Activated CD8-positive, alpha-beta memory T cell treated with anti-CD3 and anti-CD28 coated beads, Interleukin-2, amount 50 U/mL, for 1 hour (primary cell): ENCODE data around the gene TRABD.

Experiments
- DNase-seq: peaks from one replicate; pipeline ENCODE4 v3.0.0-alpha.2; 2020; ENCODE audit errors: extremely low read depth

TRABD gene

DNA sequence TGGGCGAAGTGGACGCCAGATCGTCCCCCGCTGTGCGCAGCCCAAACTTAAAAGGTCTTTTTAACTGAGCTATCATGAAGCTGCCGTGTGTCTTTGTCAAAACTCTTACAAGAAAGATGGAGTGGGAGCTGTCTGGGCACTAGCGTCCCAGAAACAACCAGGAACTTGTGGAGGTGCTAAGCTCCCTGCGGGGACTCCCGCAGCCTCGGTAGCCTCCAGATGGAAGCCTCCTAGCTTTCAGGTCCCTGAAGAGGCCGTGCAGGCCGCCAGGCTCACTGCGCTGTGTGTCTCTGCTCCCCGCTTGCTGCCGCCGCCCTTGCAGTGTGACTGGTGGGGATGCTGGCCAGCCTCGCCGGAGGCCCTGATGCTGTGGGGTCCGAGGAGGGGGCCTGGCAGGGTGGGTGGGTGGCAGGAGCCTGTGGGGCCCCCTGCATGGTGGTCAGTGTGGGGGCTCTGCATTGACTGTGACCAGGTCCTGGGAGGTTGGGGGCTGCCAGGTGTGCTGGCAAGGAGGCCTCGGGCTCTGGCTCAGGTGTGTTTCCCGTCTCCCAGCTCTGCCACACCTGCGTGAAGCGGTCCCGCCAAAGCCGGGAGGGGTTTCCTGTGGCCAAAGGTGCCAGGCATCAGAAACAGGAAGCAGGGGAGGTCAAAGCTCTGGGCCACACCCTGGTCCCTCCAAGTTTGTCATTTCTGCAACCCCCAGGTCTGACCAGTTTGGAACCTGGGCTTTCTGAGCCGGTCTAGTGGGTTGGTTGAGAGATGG, 1.2 kb downstream of the TRABD start:
- no peak for DNase-seq

DNA sequence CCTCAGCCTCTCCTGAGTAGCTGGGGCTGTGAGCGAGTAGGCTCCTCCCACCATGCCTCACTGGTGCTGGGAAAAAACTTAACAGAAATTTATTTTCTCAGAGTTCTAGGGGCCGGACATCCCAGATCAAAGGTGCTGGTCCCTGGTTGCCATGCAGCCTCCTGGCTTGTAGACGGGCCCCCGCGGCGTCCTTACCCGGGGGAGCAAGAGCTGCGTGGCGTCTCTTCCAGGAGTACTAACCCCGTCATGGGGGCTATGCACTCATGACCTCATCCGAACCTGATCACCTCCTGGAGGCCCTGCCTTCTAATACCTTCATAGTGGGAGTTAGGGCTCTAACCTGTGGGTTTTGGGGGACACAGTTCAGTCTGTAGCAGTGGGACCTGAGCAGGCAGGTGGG, 2.6 kb downstream of the TRABD start:
- no peak for DNase-seq

DNA sequence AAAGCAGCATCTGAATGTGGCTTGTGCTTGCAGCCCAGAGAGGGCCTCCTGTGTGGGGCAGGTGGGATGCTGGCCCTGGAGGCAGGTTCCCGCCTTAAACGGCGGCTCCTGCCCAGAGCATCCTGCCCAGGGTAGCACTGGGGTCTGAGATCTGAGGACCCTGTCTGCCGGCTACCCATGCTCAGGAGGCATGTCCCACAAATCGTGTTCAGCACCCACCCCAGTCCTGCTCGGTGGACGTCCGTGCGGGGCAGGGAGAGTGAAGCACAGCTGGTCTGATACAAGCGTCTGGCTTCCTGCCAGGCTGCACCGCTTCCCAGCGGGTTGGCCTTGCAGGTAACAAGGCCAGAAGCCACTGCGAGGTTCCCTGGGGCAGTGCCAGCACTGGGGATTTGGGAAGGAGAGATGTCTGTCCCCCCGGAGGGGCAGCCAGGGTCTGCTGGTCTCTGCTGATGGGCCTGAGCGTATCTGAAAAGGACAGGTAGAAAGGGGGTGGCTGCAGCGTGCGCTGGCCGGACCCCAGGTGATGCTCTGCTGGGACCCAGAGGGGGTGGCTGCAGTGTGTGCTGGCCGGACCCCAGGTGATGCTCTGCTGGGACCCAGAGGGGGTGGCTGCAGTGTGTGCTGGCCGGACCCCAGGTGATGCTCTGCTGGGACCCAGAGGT, 3.6 kb downstream of the TRABD start:
- DNase-seq: no peak

DNA sequence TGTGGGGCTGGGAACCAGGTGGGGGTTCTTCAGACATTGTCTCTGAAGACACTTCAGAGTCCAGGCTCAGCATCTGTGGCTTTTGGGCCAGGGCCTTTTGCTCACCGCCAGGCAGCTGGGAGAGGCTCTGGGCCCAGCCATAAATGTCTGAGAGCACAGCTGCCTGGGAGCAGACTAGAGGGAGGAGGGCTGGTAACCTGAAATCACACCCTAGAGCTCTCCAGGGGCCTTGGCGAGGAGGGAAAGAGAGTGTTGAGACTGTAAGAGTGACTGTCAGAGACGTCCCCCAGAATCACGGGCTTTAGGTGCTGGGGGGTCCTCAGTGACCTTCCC, 4.1 kb downstream of the TRABD start:
- no peak for DNase-seq

DNA sequence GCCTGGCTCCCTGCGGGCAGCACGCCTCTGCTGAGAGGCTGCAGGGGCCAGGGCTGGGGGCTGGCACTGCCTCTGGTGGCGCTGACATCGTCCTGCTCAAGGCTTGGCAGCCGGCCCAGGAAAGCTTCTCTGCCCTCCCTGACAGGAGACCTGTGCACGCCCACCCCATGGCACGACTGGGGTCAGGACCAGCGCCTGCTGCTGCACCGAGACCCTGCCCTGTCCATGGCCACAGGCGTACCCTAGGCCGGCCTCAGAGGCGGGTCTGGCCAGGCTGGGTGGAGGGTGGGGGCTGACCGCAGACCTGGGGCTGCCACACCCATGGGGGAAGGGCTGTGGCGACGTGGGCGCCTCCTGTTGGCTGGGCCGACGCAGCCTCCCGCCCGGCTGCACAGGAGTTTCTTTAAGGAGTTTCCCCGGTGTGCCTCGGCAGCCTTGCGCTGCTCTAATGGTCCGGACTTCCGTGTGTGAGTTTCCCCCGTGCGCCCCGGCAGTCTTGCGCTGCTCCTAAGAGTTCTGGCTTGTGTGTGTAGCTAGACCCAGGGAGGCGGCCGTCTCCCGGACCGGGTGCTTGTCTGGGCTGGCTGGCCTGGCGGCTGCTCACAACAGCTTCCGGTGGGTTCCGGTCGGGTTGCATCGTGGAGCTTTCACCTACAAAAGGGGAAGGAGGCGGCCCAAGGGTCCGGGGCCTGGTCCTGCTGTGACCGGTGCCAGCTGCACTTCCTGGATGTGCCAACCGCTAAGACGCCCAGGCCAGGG, 4.6 kb downstream of the TRABD start:
- DNase-seq: peak; percentile 59

DNA sequence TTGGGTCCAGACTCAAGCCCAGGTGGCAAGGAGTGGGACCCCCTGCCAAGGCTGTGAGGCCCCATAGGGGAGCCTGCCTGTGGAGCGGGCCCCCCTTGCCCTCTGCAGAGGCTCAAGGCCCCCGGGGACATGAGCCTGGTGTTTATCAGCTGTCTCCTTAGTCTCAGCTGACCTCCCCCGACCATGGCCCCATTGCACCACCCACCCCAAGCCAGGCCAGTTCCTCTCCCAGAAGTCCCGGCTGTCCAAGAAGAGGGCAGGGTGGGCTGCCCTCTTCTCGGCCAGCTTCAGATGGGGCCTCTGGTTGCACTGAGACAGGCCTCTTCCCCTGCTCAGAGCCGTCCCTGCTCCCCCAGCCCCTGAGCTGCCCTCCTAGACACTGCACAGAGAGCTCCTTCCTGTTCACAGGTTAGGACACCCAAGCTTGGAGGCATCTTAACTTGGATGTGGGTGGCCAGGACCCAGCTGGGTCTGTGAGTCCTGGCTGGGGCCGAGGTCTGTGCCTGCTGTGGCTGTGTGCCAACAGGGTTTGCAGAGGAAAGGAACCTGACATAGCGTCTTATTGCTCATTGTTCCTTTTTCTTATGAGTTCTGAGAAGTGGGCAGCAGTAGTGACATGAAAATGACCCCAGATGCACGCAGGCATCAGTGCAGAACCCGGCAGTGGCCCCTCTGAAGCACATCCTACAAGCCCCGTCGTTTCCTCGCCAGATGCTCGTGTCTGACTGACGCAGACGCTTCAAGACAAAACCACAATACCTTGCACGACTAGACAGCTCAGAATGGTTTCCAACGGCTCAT, 5.4 kb downstream of the TRABD start:
- DNase-seq: peak; percentile 85

DNA sequence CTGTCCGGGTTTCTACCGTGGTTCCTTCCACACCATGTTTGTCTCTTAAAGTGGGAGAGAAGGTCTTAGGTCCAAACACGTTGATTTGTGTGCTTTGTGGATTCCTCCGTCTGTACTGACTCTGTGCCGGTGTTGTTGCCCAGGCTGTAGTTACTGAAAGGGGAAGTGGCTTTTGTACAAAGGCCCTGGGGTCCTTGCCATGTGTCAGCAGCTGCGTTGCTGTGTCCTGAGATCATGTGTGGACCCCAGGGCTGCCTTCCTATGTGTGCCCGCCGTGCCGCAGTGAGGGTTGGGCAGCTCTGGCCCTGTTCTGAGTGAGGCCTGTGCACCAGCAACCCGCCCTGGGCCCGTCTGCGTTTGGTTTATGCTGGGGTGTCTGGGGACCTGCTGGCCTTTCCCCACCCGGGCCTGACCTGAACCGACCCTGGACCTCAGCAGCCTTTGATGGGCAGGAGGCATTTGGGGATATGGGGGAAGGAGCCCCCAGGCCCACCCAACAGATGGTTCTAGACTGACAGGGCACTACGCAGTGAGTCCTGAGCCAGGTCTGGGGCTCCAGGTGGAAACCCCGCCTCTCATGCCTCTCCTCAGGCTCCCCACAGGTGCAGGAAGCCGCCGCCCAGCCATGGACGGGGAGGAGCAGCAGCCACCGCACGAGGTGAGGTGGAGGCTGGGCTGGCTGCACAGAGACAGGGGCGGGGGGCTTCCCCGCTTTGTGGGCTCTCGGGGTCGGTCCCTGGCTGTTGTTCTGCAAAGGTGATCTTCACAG, 6.9 kb downstream of the TRABD start:
- DNase-seq: peak; percentile 40

DNA sequence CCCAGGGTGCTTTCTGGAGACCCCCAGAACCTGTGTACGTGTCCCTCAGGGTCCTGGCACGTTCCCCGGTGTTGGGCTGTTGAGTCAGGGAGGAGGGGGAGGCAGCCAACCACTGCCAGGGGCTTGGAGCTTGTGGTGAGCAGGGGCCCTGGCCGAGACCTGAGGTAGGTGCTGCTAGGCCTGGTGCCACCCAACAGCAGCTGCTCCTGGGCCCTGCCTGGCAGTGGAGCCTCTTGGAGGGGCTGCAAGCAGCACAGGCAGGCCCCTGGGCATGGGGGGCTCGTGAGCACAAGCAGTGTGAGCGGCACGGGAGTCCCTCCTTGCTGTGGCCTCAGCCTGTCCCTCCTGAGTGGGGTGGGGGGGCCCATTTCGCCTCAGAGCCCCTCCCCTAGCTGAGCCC, 7.9 kb downstream of the TRABD start:
- DNase-seq: no peak

DNA sequence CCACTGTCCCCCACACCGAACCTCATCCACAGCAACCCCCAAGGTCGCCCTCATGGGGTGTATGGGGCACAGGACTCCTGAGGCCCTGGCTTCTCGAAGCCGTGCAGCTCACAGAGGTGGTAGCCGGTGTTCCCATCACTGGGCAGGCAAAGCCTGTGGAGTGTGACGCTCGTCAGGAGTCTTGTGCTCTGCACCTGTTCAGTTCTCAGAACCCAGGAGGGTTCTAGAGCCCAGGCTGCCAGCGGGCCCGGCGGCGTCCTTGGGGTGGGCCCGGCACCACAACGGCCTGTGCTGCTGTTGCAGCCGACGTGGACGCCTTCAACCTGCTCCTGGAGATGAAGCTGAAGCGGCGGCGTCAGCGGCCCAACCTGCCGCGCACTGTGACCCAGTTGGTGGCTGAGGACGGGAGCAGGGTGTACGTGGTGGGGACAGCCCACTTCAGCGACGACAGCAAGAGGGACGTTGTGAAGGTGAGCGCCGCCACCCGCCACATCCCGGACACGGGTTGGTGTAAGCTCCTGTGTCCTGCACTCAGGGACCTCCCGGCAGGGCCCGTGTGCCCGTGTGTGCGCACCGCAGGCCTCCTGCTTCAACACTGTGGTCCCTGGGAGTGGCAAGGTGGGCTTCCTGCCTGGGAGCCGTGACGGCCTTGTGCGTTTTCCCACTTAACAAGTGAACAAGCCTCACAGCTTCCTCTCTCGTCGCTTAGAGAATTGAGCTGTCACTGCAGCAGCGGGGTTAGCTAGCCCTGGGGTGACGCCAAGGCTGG, 8.5 kb downstream of the TRABD start:
- no peak for DNase-seq

DNA sequence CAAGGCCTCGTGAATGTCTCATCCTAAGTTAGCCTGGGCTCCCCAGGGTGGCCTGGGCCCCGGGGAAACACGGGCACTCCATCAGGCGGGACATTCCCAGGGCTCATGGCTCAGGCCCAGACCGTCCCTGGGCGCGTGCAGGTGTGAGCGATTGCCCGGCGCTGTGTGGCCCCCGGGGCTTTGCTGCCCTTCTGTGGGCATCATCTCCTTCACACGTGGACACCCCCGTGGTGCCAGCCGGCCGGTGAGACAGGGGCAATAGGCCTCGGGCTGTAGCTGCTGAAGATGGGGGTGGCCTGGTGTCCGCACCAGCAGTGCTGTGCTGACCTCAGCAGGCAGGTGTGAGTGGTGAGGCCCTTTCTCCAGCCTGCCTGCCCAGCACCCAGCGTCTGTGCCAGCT, 10.5 kb downstream of the TRABD start:
- no peak for DNase-seq

DNA sequence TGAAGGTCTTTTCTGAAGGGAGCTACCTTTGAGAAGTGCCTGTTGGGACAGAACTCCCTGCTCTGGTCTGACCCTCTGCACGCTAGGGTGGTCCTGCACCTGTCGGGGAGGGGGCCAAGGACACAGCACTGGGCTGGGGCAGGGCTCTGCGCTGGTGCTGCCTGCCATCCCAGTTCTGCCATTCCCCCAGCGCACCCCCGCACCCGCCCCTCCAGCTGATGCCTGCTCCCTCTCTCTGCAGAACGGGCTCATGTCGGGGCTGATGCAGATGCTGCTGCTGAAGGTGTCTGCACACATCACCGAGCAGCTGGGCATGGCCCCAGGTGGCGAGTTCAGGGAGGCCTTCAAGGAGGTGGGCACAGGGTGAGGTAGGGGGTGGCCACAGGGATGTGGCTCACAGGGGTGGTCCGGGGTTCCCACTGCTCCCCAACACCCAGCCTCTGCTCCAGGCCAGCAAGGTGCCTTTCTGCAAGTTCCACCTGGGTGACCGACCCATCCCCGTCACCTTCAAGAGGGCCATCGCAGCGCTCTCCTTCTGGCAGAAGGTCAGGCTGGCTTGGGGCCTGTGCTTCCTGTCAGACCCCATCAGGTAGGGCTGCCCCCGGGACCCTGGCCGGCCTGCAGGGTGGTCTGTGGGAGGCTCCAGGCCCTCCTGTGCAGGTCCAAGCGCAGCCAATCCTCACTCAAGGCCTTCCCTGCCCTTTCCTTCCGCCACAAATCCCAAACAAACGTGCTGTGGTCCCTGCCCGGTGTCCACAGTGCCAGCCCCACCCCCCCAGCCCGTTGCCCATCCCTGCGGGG, 11.5 kb downstream of the TRABD start:
- no peak for DNase-seq

DNA sequence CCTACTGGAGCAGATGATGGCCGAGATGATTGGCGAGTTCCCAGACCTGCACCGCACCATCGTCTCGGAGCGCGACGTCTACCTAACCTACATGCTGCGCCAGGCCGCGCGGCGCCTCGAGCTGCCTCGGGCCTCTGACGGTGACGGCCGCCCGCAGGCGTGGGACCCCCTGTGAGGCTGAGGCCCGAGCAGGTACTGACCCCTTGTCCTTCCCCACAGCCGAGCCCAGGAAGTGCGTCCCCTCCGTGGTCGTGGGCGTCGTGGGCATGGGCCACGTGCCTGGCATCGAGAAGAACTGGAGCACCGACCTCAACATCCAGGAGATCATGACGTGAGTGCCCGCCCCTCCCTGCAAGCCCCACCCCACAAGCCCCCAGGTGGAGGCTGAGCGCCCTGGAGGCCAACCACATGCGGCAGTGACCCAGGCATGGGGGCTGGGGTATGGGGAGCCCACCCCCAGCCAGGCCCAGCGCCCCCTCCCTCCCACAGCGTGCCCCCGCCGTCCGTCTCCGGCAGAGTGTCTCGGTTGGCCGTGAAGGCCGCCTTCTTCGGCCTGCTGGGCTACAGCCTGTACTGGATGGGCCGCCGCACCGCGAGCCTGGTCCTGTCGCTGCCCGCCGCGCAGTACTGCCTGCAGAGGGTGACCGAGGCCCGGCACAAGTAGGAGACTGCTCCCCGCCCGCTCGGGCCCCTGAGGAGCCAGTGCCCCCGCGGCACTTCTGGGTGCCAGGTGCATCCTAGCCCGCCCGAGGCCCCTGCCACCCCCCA, 12.3 kb downstream of the TRABD start:
- no peak for DNase-seq

DNA sequence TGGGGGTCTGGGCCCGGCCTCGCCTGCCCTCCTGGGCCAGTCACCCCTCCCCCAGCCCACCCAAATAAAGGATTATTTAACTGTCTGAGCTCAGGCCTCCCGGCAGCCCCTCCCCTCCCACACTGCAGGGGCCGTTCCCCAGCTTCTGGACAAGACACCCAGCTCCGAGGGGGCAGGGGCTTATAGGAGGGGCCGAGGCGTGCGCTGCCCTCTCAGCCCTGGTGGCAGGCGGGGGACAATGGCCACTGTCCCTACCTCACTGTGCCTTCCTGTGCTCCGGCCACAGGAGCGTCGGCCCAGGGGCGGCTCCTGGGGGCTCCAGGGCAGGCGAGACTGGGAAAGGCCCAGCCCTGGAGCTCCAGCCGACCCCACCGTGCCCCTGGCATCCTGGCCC, 12.9 kb downstream of the TRABD start:
- no peak for DNase-seq

DNA sequence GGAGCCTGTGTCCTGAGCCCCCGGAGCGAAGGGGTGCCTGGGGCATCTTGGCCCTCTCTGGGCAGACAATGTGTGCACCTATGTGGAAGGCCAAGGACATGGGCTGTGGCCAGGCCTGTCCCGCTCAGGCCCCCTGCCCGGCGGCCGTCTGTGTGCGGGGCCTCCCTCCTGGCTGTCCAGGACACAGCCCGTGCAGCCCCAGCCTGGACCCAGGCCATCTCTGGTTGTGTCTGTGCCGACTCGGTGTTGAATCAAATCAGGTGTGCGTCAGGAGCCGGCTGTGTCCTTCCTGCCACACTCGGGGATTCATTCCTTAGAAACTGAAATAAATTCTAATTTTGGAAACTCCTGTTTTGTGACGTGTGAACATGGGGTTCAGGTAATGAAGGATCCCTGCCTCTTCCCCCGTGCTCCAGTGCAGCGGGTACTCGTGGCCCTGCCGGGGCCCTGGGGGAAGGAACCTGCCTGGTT, 13.6 kb downstream of the TRABD start:
- no peak for DNase-seq

DNA sequence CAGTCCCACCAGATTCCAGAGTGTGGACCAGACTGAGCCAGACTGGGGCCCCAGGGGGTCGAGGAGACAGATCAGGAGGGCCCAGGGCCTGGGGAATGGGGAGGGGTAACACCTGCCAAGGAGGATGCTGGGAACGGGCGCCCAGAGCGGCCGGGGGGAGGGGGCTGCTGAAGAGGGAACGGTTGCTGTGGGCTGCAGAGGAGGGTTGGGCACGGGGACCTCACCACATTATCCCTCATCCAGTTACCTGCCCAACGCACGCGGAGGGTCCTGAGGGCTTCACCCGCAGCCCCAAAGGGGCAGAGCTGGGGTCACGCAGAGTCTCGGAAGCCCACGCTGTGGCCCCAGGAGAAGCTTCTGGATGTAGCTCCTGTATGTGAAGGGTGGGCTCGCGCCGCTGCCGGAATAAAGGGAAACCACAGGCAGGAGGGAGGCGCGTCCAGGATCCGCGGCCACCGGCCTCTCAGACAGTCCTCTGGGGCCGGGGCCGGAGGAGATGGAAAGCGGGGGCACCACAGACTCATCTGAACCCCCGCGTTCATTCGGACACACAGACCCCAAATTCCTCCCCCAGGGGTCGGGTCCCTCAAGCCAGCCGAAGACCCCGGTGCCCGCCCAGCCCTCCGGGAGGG, 14.2 kb downstream of the TRABD start:
- DNase-seq: no peak

DNA sequence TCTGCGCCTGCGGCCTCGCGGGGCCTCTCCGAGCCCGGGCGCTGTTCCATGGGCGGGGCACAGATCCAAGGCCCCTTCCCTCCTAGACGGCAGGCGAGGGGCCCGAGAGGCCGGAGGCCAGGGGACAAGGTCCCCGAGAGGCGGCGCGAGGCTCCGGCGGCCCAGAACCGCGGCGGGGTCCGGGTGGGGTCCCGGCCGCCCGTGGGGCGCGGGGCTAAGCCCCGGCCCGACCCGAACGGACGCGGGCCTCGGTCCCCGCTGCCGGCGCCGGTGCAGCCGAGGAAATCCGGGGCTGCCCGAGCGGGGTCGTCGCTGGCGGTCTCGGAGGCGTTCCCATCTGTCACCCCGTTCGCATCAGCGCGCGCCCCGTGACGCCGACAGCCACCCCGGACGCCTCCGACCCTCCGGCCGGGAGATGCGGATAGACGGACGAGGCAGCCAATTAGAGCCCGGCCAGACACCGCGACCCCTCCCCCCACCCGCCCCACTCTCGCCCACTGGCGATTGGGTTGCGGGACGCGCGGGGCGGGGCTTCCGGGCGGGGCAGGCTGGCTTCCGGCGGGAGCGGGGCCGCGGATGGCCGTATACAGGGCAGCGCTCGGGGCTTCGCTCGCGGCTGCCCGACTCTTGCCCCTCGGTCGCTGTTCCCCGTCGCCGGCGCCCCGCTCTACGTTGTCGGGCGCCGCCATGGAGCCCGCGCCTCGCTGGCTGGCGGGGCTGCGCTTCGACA, 14.9 kb downstream of the TRABD start, which contains the start of gene SELENOO:
SELENOO (plus strand) TSS at position 551 of the 730 bp plus-strand sequence; CDS start at position 577, 26 bp downstream.
- DNase-seq: peak; percentile 74
